D341Med (cell line): ENCODE results near the gene TRIM34.
"Not testable (repeated sequence)": the region's sequence is repeated elsewhere in the genome, so short reads cannot be mapped to it uniquely, and the experiment has no call there.

Experiments
- DNase-seq: peaks from one replicate; pipeline ENCODE4 v3.0.0; 2012; ENCODE audit warnings: low spot score

TRIM34 gene, protein sequence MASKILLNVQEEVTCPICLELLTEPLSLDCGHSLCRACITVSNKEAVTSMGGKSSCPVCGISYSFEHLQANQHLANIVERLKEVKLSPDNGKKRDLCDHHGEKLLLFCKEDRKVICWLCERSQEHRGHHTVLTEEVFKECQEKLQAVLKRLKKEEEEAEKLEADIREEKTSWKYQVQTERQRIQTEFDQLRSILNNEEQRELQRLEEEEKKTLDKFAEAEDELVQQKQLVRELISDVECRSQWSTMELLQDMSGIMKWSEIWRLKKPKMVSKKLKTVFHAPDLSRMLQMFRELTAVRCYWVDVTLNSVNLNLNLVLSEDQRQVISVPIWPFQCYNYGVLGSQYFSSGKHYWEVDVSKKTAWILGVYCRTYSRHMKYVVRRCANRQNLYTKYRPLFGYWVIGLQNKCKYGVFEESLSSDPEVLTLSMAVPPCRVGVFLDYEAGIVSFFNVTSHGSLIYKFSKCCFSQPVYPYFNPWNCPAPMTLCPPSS

GRCh38 chr11:5624489-5625279 lies at the start of gene TRIM34:
Gene TRIM34, plus strand, starts transcription at chr11:5625001. Its CDS starts 7,331 bp downstream, at chr11:5632332.
- no peak for DNase-seq

DNA sequence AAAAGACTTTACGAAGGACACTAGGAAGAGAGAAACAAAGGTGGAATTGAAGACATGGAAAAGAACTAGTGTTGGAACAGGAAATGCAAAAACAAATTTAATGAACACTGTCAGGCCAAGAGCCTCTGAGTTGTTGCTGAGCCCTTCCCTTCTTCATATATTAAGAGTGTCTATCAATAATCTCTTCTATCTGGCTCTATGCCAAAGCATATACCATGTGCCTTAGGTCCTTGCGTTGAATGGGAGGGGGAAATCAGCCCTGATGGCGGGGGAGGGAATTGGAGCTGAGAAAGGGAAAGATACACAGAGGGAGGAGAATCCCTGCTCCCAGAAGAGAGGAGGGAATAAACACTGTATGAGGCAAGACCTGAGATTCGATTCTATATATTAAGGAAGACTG lies 49.6 kb upstream of the TRIM34 start:
- DNase-seq, result no peak

DNA sequence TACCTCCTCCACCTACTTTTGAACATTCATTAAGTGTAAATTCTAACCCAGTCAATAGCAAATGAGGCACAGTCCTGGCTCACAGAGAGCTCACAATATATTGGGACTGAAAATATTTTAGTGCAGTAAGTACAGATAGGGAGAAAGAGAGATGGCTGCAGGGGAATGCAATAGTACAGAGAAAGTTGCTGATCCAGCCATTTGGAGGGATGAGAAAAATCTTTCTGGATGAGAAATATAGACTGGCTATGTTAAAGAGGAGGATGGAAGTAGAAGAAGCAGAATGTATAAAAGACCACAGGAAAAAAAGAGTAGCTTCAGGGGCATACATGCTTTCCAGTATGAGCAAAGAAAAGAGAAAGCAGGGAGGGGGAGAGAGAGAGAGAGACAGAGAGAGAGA lies 47.7 kb upstream of the TRIM34 start:
- no peak for DNase-seq

DNA sequence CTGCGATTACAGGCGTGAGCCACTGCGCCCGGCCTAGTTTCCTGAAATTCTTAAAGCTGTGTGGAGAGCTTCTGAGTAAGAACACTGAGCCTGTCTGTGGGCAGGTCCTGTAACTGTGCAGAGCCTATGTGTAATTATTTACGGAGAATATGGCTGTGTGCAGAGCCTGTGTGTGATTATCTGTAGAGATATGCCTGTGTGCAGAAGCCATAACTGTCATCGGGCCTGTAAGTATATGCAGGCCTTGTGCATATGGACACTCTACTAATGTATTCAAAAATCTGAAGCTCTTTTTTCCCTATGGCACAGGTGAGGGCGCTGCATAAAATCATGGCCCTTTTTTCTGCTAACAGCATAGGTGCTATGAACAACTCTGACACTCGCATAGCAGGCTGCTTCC lies 44.2 kb upstream of the TRIM34 start, which contains the start of gene OR52B6:
Gene OR52B6 (plus strand): TSS at position 301 of the 400 bp plus-strand sequence. CDS start 0 bp downstream, at position 301.
- DNase-seq, result no peak

GRCh38 chr11:5581014-5581413 lies 43.8 kb upstream of the TRIM34 start:
- DNase-seq, result no peak

DNA sequence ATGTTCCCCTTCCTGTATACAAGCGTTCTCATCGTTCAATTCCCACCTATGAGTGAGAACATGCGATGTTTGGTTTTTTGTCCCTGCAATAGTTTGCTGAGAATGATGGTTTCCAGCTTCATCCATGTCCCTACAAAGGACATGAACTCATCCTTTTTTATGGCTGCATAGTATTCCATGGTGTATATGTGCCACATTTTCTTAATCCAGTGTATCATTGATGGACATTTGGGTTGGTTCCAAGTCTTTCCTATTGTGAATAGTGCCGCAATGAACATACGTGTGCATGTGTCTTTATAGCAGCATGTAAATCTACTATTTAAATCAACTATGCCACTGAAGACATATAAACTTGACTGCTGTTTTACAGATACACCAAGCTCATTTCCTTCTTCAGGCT lies 40.3 kb upstream of the TRIM34 start:
- not testable (repeated sequence) for DNase-seq

GRCh38 chr11:5589906-5590305 lies 34.9 kb upstream of the TRIM34 start:
- DNase-seq, result not testable (repeated sequence)

DNA sequence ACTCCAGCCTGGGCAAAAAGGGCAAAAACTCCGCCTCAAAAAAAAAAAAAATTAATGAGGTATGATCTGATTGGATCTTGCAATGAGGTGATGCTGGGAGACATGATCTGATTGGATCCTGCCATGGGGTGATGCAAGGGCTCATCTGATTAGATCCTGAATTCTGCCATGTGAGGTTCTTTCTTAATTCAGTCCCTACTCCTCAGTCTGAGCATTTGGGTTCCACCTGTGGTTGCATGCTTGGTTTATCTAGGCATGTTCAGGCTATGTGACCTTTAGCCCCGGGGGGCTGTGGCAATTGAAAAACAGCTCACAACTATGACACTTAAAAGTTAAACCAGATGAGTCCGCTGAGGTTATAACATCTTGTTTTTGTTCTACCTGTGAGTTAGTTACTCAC lies 33.2 kb upstream of the TRIM34 start:
- no peak for DNase-seq

GRCh38 chr11:5592615-5593014 lies 32.2 kb upstream of the TRIM34 start:
- DNase-seq, result no peak

DNA sequence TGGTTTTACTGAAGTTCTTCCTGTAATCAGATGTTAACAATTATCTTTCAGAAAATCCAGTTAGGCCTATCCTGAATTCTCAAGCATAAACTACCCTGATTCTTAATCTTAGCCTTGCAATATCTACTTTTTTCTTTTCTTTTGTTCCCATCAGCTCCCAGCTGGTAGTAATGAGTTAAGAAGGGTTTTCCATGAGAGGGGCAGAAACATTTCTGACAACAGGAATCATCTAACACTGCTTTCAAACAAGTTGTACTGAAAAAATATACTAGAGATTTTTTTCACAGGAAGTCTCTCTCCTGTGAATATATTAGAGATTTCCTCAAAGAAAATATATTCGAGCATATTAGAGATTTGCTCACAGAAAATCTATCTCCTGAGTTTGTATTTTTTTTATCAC lies 31.7 kb upstream of the TRIM34 start:
- no peak for DNase-seq

GRCh38 chr11:5596607-5597201 lies 28.1 kb upstream of the TRIM34 start, which contains the start of gene TRIM6:
Gene TRIM6, plus strand, starts transcription at chr11:5596637. Its CDS starts 261 bp downstream, at chr11:5596898.
- DNase-seq, result no peak

GRCh38 chr11:5597953-5598352 lies 26.8 kb upstream of the TRIM34 start:
- no peak for DNase-seq

DNA sequence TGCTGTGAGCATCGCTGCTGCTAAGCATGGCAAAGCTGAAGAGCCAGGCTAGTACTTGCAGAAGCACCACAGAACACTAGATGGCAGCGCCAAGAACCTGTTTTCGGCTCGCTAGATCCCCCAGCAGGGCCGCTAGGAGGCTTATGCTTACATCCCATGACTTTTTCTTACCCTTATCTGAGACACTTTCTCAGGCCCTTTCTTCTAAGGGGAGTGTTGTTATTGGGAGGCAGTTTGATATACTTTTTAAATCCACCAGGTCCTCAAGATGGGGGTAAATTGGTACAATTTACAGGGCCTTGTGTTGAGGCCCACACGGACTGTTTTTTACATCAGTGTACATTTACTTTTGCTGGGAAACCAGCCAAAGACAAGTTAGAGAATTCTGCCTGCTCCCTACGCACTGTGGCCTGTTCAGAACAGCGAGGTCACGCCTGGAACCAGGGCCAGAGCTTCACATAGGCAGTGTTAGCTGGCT lies 24.4 kb upstream of the TRIM34 start:
- peak; percentile 40 for DNase-seq

DNA sequence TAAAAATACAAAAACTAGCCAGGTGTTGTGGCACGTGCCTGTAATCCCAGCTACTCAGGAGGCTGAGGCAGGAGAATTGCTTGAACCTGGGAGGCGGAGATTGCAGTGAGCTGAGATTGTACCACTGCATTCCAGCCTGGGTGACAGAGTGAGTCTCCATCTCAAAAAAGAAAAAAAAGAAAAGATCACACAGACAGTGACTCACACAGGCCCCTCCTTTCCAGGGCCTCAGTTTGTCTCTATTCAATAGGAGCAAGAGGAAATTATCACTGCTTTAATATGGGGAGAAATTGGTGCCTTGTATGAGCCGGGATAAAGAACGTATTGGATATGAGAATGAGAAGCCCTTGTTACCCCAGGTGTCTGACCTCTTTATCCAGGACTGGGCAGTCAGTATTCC lies 22.0 kb upstream of the TRIM34 start:
- DNase-seq, result not testable (repeated sequence)

GRCh38 chr11:5603326-5603725 lies 21.5 kb upstream of the TRIM34 start:
- no peak for DNase-seq

- no peak for DNase-seq
Observed at GRCh38 chr11:5604896-5605295, 19.9 kb upstream of the TRIM34 start.

DNA sequence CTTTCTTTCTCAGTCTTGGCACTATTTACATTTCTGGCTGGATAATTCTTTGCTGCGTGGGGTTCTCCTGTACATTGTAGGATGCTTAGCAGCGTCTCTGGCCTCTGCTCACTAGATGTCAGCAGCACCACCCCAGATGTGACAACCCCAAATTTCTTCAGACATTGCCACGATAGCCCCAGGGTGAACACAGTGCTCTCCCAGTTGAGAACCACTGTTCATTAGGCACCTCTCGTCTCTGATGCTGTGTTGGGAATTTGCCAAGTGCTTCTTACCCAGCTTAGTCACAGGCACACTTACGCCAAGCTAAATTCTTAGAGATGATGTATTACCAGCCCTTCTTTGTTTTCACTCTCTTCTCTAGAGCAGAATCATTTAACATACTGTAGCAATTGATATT lies 19.0 kb upstream of the TRIM34 start:
- no peak for DNase-seq

GRCh38 chr11:5608808-5609207 lies 16.0 kb upstream of the TRIM34 start:
- DNase-seq, result no peak

DNA sequence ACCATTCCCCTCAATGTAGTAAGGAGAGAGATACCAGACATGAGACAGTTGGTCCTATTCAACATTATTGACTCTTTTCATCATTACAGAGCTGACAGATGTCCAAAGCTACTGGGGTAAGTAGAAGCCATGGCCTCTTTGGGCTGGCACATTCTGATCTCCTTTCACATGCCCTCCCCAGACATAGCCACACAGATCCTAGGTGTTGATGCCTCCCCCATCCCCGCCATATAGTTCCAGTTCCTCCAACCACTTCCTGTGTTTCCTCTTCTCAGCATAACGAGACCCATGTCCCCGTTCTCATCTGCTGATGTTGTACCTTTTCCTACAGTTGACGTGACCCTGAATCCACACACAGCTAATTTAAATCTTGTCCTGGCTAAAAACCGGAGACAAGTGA lies 14.4 kb upstream of the TRIM34 start:
- no peak for DNase-seq

- no peak for DNase-seq
Observed at GRCh38 chr11:5611627-5612026, 13.2 kb upstream of the TRIM34 start.

- DNase-seq, result no peak
Observed at GRCh38 chr11:5618807-5619206, 6.0 kb upstream of the TRIM34 start.
